NK-92 (cell line): Measurements from ENCODE around the gene SIRPB2.
"Not testable (repeated sequence)": the region's sequence is repeated elsewhere in the genome, so short reads cannot be mapped to it uniquely, and the experiment has no call there.

Experiments
- DNase-seq: peaks from one replicate; lab custom pipeline; 2025; ENCODE audit not compliant: unreplicated experiment; lab: John Stamatoyannopoulos, UW

Gene SIRPB2

DNA sequence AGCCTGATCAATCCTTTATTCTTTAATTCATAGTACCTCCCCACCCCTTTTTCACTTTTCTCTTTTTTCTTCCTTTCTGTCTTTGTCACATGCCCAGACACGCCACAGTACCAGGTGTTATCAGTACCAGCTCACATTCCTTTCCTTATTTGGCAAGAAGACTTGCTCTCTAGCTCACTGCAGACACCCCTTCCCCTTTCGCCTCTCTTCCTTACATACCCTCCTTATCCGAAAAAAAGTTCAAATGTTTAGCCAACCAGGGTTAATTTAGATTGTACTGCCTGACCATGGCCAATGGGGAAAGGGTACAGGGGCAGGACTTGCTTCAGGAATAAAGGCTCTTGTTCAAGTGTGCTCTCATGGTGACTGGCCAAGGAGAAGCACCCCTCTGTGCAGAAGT lies 9.3 kb upstream of the SIRPB2 start:
- no peak for DNase-seq

DNA sequence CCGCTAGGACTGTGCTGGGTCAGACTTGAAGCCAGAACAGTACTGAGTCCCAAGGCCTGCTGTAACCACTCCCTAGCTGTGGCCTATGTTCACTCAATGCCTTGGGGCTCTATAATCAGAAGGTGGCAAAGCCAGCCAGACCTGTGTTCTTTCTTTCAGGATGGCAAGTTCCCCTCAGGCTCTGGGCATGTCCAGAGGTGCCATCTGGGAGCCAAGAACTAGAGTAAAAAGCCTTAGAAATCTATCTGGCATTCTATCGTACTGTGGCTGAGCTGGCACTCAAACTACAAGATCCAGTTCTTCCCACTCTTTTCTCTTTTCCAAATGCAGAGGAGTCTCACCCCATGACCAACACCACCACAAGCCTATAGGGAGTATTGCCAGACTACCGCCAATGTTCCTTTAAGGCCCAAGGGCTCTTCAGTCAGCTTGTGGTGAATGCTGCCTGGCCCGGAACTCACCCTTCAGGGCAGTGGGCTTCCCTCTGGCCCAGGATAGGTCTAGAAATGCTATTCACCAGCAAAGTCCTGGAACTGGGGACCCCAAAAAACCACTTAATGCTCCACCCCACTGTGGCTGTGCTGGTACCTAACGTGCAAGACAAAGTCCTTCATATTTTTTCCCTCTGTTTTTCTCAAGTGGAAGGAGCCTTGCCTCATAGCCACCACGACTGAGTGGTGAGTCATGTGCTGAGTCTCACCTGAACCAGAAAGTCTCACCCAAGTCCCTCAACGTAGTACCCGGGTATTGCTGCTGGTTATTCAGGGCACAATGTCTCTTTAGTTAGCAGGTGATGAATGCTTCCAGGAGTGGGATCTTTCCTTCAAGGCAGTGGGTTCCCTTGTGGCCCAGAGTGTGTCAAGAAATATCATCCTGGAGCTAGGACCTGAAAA lies 8.6 kb upstream of the SIRPB2 start:
- DNase-seq: no peak

DNA sequence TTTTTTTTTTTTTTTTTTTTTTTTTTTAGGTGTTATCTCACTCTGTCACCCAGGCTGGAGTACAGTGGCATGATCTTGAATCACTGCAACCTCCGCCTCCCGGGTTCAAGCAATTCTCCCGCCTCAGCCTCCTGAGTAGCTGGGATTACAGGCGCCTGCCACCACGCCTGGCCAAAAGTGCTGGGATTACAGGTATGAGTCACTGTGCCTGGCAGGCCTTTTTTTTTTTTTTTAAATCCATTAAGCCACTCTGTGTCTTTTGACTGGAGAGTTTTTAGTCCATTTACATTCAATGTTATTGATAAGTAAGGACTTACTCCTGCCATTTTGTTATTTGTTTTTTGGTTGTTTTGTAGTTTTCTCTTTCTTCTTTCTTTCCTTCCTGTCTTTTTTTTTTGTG lies 6.2 kb upstream of the SIRPB2 start:
- DNase-seq: not testable (repeated sequence)

DNA sequence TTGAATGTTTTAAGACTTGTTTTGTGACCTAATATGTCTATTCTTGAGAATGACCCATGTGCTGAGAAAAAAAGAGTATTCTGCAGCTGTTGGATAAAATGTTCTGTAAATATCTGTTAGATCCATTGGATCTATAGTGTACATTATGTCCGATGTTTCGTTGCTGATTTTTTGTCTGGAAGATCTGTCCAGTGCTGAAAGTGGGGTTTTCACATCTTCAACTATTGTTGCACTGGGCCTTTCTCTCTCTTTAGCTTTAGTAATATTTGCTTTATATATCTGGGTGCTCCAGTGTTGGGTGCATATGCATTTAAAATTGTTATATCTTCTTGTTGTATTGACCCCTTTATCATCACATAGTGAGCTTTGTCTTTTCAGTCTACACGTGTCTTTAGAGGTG lies 5.7 kb upstream of the SIRPB2 start:
- DNase-seq: no peak

DNA sequence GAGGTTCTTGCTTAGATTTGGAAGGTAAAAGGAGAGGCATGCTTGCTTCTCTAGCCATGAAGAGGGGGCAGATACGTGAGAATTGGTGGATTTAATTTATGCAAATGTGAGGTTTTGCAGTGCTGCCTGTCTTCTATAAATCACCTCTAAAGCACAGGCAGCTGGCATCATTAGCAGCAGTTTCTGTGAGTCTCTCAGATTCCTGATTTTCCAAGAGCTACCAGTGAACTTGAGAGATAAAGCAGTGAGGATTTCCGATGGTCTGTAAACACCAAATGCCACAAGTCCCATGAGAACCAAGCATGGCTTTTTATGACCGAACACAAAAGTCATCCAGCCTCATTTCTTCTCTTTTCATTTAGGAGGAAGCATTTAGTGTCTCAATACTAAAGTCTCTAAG lies 3.2 kb upstream of the SIRPB2 start:
- no peak for DNase-seq

DNA sequence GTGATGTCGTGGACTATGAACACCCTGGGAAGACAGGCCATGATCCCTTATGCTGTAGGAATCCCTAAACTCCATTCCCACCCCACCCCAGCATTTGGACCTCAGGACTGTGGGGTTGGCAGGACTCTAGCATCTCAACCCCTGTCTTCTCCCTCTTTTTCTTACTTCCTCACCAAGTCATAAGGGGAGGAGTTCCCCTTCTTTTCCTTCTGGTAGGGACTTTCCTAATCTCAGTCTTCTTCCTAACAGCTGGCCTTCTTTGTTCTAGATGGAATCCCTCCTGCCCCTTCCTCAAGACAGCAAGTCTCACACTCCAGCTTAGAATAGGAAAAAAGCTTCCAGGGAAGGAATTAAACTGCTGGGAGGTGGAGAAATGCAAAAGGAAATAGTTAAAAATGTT lies 2.3 kb upstream of the SIRPB2 start:
- DNase-seq: no peak

DNA sequence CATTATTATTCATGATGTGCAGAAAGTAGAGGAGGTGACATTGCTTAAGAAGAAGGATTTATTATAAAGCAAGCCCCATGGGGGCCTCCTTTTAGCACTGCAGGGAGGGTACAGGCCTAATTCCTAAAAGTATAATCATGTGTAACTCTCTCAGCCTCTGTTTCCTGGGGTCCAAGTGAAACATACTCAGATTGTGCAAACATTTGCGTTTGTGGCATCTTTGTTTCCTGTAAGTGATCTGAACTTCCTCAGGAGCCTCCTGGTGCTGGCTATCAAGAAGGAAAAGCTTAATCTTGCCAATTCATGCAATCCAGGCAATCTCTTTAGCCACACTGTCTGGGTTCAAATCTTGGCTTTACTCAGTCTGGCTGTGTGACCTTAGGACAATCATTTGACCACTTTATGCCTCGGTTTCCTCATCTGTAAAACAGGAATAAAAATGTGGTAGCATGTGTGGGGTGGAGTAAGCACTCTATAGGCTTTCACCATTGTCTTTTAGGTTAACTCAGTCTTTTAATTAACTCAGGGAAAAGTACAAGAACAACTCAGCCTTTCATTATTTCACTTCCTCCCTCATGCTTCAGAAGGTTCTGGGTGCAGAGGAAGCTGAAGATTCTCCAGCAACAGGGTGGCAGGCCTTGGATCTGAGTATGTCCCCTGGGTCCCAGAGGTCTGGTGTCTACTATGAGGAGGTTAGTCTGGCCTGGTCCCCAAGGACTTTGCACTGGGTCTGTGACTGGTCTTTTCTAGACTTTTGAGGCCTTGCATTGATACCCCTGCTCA lies 831 bp upstream of the SIRPB2 start:
- DNase-seq: no peak

DNA sequence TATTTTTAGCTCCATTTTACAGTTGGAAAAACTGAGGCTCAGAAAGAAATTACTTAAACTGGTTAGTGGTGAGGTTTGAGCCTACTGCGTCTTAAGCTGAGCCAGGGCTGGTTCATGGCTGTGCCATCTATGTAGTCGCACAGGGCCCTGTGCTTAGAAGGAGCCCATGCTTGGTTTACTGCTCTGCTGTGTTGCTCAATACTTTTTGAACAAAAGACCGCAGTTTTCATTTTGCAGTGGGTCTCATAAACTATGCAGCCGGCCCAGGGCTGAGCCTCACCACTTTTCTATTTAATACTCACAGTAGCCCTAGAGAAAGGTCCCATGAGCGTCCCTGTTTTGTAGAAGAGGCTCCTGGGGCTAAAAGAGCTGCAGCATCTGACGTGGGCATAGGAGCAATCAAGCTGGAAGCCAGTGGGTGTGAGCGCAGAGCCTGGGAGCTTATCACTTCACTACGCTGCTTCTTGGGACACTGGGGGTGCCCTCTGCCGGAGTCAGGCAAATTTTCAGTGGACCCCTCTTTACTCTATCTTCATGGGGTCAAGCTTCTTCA lies 501 bp downstream of the SIRPB2 start:
- no peak for DNase-seq

DNA sequence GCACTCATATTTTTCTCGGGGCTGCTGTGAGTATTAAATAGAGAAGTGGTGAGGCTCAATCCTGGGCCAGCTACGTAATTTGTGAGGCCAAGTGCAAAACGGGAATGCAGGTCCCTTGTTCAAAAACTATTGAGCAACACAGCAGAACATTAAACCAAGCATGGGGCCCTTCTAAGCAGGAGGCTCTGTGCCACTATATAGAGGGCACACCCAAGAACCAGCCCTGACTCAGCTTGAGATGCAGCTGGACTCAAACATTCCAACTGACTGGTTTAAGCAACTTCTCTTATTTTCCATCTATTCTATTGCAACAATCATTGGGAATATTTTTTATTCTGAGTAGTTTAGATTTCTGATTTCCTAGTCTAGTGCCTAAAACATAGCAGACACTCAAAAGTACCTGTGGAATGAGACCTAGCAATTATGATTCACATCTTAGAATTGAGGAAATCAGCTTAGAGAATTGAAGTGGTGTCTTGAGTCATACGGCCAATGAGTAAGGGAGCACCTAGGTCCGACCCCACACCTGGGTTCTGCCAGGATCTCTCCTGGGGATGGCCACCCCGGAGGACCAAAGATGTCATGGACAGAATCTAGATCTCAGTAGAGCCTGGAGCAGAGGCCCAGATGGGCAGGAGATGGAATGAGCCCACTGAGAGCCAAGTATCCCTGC lies 1.3 kb downstream of the SIRPB2 start:
- no peak for DNase-seq

DNA sequence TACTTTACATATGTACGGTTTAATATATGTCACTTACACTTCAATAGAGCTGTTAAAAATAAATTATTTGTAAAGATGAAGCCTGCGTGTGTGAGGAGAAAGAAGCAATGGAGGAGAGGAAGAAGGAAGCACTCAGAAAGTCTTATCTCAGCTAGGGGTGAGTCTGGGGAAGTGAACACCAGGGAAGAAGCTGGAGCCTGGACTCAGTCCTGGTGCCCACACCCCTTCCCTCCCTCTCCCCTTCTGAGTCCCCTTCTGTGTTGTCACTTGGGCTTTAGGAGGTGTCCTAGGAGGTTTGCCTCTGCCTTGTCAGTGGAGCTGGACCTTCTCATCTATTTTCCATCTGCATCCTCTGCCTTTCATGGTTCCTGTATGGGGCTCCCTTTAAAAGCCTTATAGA lies 1.9 kb downstream of the SIRPB2 start:
- no peak for DNase-seq

DNA sequence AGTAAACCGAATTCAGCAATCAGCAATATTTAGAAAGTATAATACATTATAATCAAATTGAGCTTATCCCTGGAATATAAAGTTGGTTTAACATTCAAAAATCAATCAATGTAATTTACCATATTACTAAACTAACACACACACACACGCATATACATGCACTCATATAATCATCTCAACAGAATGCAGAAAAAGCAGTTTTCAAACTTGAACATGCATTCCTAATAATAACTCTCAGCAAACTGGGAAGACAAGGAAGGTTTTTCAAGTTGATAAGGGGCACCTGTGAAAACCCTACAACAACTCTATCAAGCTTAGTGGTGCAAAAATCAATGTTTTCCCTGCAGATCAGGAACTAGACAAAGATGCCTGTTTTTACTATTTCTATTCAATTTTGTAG lies 4.7 kb downstream of the SIRPB2 start:
- DNase-seq: no peak

DNA sequence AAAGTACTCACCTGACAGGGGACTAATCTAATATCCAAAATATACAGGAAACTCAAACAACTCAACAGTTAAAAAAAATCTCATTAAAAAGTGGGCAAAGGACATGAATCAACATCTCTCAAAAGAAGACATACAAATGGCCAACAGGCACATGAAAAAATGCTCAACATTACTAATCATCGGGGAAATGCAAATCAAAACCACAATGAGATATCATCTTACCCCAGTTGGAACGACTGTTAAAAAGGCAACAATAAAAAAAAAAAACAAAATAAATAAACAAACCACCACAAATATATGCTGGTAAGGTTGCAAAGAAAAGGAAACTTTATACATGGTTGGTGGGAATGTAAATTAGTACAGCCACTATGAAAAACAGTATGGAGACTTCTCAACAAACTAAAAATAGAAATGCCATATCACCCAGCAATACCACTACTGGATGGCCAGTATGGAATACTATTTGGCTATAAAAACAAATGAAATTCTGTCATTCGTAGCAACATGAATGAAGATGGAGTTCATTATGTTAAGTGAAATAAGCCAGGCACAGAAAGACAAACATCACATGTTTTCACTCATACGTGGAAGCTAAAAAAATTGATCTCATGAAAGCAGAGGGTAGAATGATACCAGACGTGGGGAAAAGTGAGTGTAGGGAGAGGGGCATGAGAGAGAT lies 6.6 kb downstream of the SIRPB2 start:
- DNase-seq: no peak

DNA sequence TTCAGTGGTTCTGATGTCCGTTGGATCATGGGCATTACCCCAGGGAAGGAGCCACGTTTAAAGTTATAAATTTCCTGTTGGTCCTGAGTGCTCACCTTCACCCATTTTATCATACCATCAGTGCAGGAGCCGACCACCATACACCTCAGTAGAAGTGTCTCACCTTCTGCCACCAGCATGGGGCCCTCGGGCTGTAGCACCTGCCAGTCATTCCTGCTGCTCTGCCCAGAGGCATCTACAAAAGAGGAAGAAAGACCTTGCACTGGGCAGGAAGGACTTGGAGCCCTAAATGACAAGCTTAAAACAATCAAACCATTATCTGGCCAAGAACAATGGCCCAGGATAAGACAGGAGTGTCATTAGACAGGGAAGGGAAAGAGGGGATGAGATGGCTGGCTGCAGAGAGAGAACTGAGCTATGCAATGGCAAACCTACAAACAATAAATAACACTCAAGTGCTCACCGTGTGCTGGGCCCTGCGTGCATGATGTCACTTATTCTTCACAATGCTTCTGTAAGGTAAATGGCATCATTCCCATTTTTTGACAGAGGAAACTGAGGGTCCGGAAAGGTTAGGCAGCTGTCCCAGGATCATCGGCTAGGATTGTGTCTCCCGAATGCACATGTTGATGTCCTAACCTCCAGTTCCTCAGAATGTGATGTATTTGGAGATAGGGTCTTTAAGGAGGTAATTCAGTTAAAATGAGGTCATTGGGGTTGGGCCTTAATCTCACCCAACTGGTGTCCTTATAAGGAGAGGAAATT lies 11.2 kb downstream of the SIRPB2 start:
- no peak for DNase-seq

DNA sequence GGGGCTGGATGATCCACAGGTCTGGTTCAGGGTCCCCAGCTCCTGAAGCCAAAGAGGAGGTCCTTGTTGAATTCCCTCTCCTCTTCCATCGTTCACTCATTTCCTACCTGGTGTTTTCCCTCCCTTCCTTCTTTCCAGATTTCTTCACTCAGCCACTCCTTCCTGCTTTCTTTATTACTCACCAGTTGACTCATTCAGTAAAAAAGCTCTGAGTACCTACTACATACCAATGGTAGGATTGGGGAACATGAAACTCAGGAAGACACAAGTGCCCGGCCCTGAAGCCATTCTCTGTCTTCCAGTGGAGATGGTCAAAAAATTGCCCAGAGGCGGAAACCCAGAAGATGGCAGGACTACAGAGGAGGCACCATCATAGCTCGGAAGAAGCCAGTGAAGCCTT lies 12.7 kb downstream of the SIRPB2 start:
- DNase-seq: no peak

DNA sequence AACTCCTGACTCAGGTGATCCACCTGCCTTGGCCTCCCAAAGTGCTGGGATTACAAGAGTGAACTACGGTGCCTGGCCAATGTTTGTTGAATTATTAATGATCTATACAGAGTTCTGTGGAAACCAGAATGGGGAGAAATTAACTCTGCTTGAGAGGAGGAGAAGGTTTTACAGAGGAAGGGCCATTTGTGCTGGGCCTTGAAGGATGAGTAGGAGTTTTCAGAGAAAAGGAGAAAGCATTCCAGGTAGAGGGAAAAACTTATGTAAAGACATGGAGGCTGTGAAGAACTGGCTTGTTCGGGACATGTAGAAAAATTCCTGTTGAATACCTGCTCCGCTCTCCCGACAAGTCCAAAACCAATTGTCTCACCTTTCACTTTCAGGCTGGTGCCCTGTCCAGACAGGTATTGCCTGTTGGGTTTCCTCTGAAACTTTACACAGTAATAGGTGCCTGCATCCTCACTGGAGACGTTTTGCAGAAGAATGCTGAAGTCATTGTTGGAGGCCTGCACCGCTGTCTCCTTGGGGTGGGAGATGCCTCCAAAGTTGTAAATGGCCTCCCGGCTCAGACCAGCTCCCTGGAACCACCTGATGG lies 13.2 kb downstream of the SIRPB2 start:
- DNase-seq: no peak

DNA sequence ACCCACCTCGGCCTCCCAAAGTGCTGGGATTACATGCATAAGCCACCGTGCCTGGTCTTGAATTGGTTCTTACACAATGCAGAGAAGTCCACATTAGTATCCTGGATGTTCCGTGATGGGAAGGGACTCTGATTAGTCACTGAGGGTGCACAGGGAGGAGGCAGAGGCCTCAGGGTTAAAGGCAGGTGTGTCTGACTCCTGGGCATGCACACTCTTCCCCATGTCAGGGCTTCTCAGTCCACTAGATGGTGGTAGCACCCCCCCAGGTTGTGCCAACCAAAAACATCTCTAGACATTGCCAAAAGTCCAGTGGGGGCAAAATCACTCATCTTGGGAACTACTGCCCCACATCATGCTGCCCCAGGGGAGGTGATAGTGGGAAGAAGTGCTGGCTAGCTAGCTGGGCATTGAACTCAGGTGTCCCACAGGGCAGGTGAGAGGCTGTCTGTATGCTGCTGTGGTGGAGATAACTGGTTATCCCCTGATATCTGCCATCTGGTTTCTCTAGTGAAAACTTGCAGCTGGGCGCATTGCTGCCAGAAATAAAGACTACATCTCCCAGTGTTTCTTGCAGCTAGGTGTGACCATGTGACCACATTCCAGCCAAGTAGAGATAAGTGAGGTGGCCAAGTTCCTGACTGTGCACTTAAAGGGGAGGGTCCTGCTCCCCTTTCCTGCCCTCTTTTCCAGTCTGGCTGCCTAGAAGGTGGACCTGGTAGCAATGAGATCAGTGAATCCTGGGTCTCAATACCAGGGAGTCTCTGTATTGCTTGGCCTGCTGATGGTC lies 16.2 kb downstream of the SIRPB2 start:
- DNase-seq: no peak

DNA sequence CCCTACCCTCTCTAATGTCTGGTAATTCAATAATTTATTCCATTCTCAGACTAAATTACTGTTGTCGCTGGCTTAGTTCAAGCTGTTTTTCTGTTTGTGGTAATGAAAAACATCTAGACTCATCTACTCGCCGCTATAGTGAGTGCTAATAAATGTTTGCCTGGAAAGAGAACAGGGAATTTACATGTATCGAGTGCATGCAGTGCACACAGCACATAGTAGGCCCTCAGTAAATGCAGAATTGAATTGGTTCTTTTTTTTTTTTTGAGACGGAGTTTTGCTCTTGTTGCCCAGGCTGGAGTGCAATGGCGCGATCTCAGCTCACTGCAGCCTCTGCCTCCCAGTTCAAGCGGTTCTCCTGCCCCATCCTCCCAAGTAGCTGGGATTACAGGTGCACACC lies 16.9 kb downstream of the SIRPB2 start:
- no peak for DNase-seq

DNA sequence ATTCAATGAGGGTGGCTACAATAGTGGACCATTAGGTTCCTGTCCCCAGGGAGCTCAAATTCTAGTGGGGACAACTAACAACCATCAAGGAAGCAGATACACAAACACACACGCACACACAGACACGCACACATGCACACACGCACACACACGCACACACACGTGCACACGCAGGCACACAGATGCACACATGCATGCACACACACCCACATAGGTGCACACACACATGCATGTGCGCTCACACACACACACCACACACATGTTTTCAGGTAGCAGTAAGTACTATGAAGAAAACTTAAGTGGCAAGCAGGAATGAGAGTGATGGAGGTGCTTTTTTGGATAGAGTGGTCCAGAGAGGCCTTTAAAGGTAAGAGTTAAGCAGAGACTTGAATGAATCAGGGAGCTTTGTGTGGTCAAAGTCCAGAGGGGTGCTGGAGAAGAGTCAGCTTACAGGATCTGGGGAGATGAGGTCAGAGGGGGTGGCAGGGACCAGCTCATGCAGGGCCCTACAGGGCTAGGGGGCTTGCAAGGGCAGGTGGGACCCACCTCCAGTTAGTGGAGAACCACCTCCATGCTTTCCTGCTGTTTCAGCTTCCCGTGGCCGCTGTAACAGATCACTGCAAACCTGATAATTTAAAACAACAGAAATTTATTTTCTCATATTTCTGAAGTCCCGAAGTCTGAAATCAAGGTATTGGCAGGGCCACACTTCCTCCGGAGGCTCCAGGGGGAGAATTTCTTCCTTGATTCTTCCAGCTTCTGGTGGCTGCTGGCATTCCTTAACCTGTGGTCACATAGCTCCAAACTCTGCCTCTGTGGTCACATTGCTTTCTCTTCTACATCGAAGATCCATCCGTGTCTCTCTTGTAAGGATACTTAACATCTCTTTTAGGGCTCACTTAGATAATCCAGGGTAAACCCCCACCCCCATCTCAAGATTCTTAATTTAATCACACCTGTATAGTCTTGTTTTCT lies 17.7 kb downstream of the SIRPB2 start:
- DNase-seq: no peak
